HG02678 (cell line): ENCODE measurements around the gene LRP5.
"Not testable (repeated sequence)": the region's sequence is repeated elsewhere in the genome, so short reads cannot be mapped to it uniquely, and the experiment has no call there.

Source experiments
- ATAC-seq: cut with Tn5 transposase; IDR thresholded peaks from one replicate; pipeline ENCODE4 v1.9.1; 2021; ENCODE audit warnings: mild to moderate bottlenecking, moderate library complexity; ENCODE audit not compliant: unreplicated experiment

The LRP5 gene

GRCh38 chr11:68438658-68439259 is 126.4 kb downstream of the LRP5 start:
- ATAC-seq = no peak

- ATAC-seq = no peak
Observed at GRCh38 chr11:68439355-68440065, 127.1 kb downstream of the LRP5 start.

GRCh38 chr11:68440224-68440623 is 127.8 kb downstream of the LRP5 start:
- ATAC-seq = no peak

GRCh38 chr11:68441466-68442230 is 129.3 kb downstream of the LRP5 start:
- no peak for ATAC-seq

GRCh38 chr11:68442433-68442832 is 130.0 kb downstream of the LRP5 start:
- ATAC-seq = no peak

- no peak for ATAC-seq
Observed at GRCh38 chr11:68444566-68444965, 132.2 kb downstream of the LRP5 start.

GRCh38 chr11:68445531-68446035 is 133.2 kb downstream of the LRP5 start:
- ATAC-seq = no peak

- no peak for ATAC-seq
Observed at GRCh38 chr11:68446046-68446725, 133.8 kb downstream of the LRP5 start.

GRCh38 chr11:68447015-68447801 is 134.8 kb downstream of the LRP5 start:
- ATAC-seq = no peak

- not testable (repeated sequence) for ATAC-seq
Observed at GRCh38 chr11:68447914-68448313, 135.5 kb downstream of the LRP5 start.

GRCh38 chr11:68448604-68449011 is 136.2 kb downstream of the LRP5 start:
- ATAC-seq = no peak

- ATAC-seq = no peak
Observed at GRCh38 chr11:68449951-68450350, 137.6 kb downstream of the LRP5 start.

- ATAC-seq = no peak
Observed at GRCh38 chr11:68450711-68451110, 138.3 kb downstream of the LRP5 start.

- no peak for ATAC-seq
Observed at GRCh38 chr11:68454767-68455166, 142.4 kb downstream of the LRP5 start.

- ATAC-seq = no peak
Observed at GRCh38 chr11:68455485-68455884, 143.1 kb downstream of the LRP5 start.

- no peak for ATAC-seq
Observed at GRCh38 chr11:68457216-68457897, 145.0 kb downstream of the LRP5 start.

- ATAC-seq = no peak
Observed at GRCh38 chr11:68457898-68458249, 145.5 kb downstream of the LRP5 start.

GRCh38 chr11:68458340-68458739 is 145.9 kb downstream of the LRP5 start:
- ATAC-seq = not testable (repeated sequence)

- peak; percentile 83 for ATAC-seq
Observed at GRCh38 chr11:68459886-68460740, 147.7 kb downstream of the LRP5 start.
